Right lobe of liver (tissue), 6 donors: Measurements from ENCODE around the gene POFUT2. TPM values are rescaled to one million over a fixed set of nuclear protein-coding genes. Genes with fewer than 3 reads are reported as not detected.

Experiments used
- ATAC-seq, 4 donors: fragments of 200-7000 bp; cut with Tn5 transposase; one replicate each; pipeline ENCODE4 v1.9.1; 2020; ENCODE audit warnings: mild to moderate bottlenecking in 4 of 4, moderate library complexity in 4 of 4
- DNase-seq, 3 donors: peaks; one replicate each; pipeline ENCODE4 v3.0.0-alpha.2; 2020
- H3K27ac ChIP-seq, 3 donors: fragments of 200-600 bp; one replicate each; pipeline ENCODE4 v1.8.0; 2022
- H3K27me3 ChIP-seq, 2 donors: fragments of 200-600 bp; one replicate each; pipeline ENCODE4 v1.8.0; 2022
- H3K36me3 ChIP-seq, 4 donors: fragments of 200-600 bp; sonication (generic) in 1 of 4; one replicate each; pipeline versions ENCODE4 v1.5.1 to v1.8.0; 2017 to 2022; ENCODE audit warnings: control low read depth in 1 of 4
- H3K4me1 ChIP-seq, 4 donors: fragments of 200-600 bp; sonication (generic) in 1 of 4; one replicate each; pipeline versions ENCODE4 v1.5.1 to v1.8.0; 2017 to 2022; ENCODE audit warnings: control low read depth in 1 of 4
- H3K4me3 ChIP-seq, 3 donors: fragments of 200-600 bp; one replicate each; pipeline ENCODE4 v1.8.0; 2022
- H3K9me3 ChIP-seq, 4 donors: fragments of 200-600 bp; sonication (generic) in 1 of 4; one replicate each; pipeline versions ENCODE4 v1.5.1 to v1.8.0; 2017 to 2022; ENCODE audit warnings: control low read depth in 1 of 4
- POLR2A ChIP-seq: fragments of 450-650 bp; IDR thresholded peaks from one replicate; pipeline ENCODE4 v1.6.1; 2017; ENCODE audit warnings: antibody characterized with exemption, mild to moderate bottlenecking
- WGBS: methylation state at CpG from one replicate; pipeline ENCODE4 v1.1.6; 2018; ENCODE audit warnings: low coverage, low lambda C conversion rate; ENCODE audit not compliant: insufficient coverage; ENCODE audit errors: missing lambda C conversion rate; 5-methylcytosine and 5-hydroxymethylcytosine counted together
- intact Hi-C, 2 donors: fragments of 100-400 bp; cut with DNase I; formaldehyde crosslinking; loops; one replicate each; pipeline versions ENCODE4 v1.11.2 to v1.14.1; 2022
- total RNA-seq, 6 experiments: library from RNA; depleted of rRNA in 2 of 6; stranded (reverse); fragments of >200 nt in 2 of 6; fragmentation: NEBNext Ultra II Directional in 3 of 6; extraction: Animal tissue kit (Norgen Biotek cat#: 25700) in 3 of 6; gene quantifications; one replicate each; pipeline versions ENCODE4 v1.1.0 to v1.2.4, GENCODE V29; 2016 to 2023
- TF ChIP-seq, protein P1 (sequence below), 4 donors: fragments of 200-600 bp in 3 of 4; fragments of 450-650 bp in 1 of 4; IDR thresholded peaks; one replicate each; pipeline versions ENCODE4 v1.5.1 to v1.8.0; 2016 to 2022; ENCODE audit warnings: antibody characterized with exemption in 4 of 4, mild to moderate bottlenecking in 2 of 4
- donor health status: DM: no; HTN: yes; CAD: no.
- donor health status: DM: no; HTN: no; CAD: no.
- donor health status: DM: no; HTN: no; CAD: no.
- donor health status: DM: no; HTN: yes; CAD: no.
- donor health status: DM: no; HTN: yes; CAD: no.

The POFUT2 gene
- total RNA-seq, 6 experiments from 2014 or later, result 10.5 to 22.0 (median 13.7) TPM

DNA sequence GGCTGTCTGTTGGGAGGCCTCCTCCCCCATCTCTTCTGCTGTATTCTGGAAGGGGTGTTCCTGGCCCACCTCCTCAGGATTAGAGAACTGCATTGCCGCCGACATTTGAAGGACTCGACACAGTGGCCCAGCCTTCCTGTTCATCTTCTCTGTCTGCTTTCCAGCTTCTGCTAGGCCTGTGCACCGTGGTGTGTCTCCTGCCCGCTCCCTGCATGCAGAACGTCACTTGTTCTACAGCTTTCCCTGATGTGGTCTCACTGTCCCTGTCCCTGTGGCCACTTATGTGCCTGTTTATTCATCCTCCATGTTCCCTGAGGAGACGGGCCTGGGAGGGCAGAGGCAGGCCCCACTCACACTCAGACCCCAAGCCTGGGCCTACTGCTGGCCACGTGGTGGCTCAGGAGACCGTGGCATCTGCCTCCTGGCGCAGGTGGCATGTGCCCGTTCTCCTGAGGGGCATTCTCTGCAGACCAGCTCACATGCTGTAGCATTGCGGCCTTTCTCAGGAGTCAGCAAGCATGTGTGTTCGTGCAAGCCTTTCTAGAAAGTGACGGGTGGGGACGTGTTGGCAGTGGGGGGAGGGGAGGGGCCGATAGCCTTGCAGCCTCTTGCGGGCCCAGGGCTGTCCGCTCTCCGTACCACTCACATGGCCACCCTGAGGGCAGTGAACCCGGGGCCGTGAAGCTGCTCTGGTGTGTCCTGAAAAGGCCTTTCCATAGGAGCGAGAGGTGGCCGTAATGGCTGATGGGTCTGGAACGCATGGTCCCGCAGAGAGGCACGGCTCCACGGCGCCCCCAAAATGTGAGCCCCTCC lies 35.9 kb downstream of the POFUT2 start:
- ATAC-seq, result no peak
- no peaks in the 10 kb centered on the region for H3K36me3 ChIP-seq
- H3K9me3 ChIP-seq, result no peaks in the 10 kb centered on the region
- no peaks in the 10 kb centered on the region for H3K27me3 ChIP-seq
- no peak overlapping the region for H3K4me3 ChIP-seq
- peaks cover 0 to 6% (median 0%) of the 10 kb centered on the region in 4 donors for H3K4me1 ChIP-seq
- no peak for TF ChIP-seq POLR2A
- TF ChIP-seq, protein P1, sequence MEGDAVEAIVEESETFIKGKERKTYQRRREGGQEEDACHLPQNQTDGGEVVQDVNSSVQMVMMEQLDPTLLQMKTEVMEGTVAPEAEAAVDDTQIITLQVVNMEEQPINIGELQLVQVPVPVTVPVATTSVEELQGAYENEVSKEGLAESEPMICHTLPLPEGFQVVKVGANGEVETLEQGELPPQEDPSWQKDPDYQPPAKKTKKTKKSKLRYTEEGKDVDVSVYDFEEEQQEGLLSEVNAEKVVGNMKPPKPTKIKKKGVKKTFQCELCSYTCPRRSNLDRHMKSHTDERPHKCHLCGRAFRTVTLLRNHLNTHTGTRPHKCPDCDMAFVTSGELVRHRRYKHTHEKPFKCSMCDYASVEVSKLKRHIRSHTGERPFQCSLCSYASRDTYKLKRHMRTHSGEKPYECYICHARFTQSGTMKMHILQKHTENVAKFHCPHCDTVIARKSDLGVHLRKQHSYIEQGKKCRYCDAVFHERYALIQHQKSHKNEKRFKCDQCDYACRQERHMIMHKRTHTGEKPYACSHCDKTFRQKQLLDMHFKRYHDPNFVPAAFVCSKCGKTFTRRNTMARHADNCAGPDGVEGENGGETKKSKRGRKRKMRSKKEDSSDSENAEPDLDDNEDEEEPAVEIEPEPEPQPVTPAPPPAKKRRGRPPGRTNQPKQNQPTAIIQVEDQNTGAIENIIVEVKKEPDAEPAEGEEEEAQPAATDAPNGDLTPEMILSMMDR (IDR thresholded peaks at IDR 0.05), result no peak
- no peak overlapping the region for H3K27ac ChIP-seq
- intact Hi-C loops, result no loop called here
- no peak for DNase-seq
- 93% methylated on average over 10 of the region's 28 CpGs for WGBS

DNA sequence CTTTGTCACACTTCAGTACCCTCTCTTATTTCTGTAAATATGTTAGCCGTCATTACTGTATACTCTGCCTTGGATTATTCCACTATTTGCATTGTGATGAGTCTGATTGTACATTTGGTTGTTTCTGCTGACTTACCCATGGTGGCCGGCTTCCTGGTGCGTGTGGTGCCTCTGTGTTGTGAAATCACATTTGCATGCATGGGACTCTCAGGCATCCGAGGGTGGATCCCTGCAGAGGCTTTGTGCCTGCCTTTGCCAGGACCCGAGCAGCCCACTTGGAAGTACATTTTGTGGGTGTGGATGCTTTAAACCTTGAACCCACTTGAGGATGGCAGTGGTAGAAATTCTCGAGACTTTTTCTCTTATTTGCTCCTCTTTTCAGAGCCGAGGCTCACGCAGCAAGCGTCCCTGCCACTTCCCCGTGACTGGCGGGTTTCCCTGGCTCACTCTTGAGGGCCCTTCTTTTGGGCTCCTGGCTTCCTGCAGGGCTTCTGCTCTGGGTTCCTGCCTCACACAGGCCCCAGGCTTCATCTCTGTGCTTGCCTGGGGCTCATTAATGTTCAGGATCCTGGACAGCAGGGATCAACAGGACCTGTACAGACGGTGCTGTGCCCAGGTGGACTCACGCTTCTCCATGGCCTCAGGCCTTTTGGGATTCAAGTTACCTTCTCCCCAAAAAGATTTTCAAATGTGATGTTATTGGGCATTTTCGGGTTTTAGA lies 36.6 kb downstream of the POFUT2 start:
- intact Hi-C loops, result no loop called here
- Histone ChIP-seq H3K36me3 (no peaks in the 10 kb centered on the region), H3K27ac (no peak overlapping the region), H3K4me1 (peaks cover 0 to 6% (median 0%) of the 10 kb centered on the region in 4 donors), H3K27me3 (no peaks in the 10 kb centered on the region), H3K4me3 (no peak overlapping the region), H3K9me3 (no peaks in the 10 kb centered on the region)
- TF ChIP-seq, protein P1 (IDR thresholded peaks at IDR 0.05), result no peak
- 80% methylated on average over 6 of the region's 14 CpGs for WGBS
- no peak for DNase-seq
- no peak for ATAC-seq

DNA sequence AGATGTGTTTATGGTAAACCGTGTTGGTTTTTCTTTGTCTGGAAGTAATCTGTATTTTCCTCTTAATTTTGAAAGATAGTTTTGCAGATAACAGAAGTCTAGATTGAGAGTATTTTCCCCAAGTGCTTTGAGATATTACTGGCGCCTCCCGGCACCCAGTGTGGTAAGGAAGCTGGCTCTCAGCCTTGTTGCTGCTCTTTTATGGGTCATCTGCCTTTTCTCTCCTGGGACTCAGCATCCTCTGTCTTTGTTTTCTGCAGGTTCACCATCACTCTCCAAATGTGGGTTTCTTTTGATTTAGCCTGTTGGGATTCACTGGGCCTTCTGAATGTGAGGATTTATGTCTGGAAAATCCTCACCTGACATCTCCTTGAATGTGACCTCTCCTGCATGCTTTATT lies 37.4 kb downstream of the POFUT2 start:
- no peaks in the 10 kb centered on the region for H3K36me3 ChIP-seq
- TF ChIP-seq, protein P1 (IDR thresholded peaks at IDR 0.05), result no peak
- no peak for TF ChIP-seq POLR2A
- no peaks in the 10 kb centered on the region for H3K27me3 ChIP-seq
- intact Hi-C loops, result no loop called here
- ATAC-seq (no peak), DNase-seq (no peak)
- WGBS, result 83% methylated on average over 3 of the region's 3 CpGs
- H3K4me1 ChIP-seq, result peaks cover 0 to 6% (median 0%) of the 10 kb centered on the region in 4 donors
- H3K4me3 ChIP-seq, result no peak overlapping the region
- H3K27ac ChIP-seq, result no peak overlapping the region
- H3K9me3 ChIP-seq, result no peaks in the 10 kb centered on the region

DNA sequence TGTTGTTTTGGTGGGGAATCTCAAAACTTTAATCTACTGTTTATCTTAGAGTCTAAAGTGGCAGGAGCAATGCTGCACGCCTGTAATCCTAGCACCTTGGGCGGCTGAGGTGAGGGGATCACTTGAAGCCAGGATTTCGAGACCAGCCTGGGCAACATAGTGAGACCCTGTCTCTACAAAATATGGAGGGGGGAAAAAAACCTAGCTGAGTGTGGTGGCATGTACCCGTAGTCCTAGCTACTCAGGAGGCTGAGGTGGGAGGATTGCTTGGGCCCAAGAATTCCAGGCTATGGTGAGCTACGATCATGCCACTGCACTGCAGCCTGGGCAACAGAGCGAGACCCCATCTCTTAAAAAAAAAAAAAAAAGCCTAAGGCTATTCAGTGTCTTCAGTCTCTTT lies 38.1 kb downstream of the POFUT2 start:
- WGBS, result 81% methylated on average over 4 of the region's 6 CpGs
- no peak overlapping the region for H3K4me3 ChIP-seq
- no peak overlapping the region for H3K27ac ChIP-seq
- H3K27me3 ChIP-seq, result no peaks in the 10 kb centered on the region
- DNase-seq (no peak), ATAC-seq (no peak)
- TF ChIP-seq, protein P1 (IDR thresholded peaks at IDR 0.05), result no peak
- TF ChIP-seq POLR2A, result no peak
- H3K4me1 ChIP-seq, result peaks cover 0 to 6% (median 0%) of the 10 kb centered on the region in 4 donors
- no peaks in the 10 kb centered on the region for H3K9me3 ChIP-seq
- intact Hi-C loops, result no loop called here
- H3K36me3 ChIP-seq, result no peaks in the 10 kb centered on the region
